T-helper 1 cell treated with Interleukin-12 subunit alpha and Interleukin-12 subunit beta and Interleukin-4 antibody, amounts not matched to agents 30 μg/mL and 1 μg/mL, for 36 hours (primary cell): ENCODE measurements around the gene HDC.

Experiments used
- H3K27ac Mint-ChIP-seq: one replicate; pipeline ENCODE4 v1.8.0; 2021; ENCODE audit warnings: mild to moderate bottlenecking, mixed read lengths
- H3K27me3 Mint-ChIP-seq: one replicate; pipeline ENCODE4 v1.8.0; 2021; ENCODE audit warnings: low read depth, mixed read lengths
- H3K36me3 Mint-ChIP-seq: one replicate; pipeline ENCODE4 v1.8.0; 2021; ENCODE audit warnings: low read depth, mixed read lengths
- H3K4me1 Mint-ChIP-seq: one replicate; pipeline ENCODE4 v1.8.0; 2021; ENCODE audit warnings: low read depth, mixed read lengths
- H3K4me3 Mint-ChIP-seq: one replicate; pipeline ENCODE4 v1.8.0; 2021; ENCODE audit warnings: mild to moderate bottlenecking, moderate library complexity, mixed read lengths
- H3K9me3 Mint-ChIP-seq: one replicate; pipeline ENCODE4 v1.8.0; 2021; ENCODE audit warnings: mixed read lengths

HDC gene

DNA sequence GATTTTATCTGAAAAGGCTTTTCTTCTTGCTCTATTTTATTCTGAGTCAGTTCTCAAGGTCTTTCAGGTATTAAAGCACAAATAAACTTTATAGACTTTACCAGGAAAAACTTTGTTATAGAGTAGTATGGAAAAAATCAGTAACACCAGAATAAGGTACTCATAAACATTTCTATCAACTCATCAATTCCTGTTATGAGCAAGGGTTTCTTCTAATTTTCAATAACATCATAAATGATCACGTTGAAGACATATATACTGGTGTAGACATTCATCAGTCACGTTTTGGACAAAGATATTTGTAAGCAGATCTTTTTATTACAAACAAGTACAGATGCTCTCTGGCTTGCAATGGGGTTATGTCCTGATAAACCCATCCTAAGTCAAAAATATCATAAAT lies 9.6 kb upstream of the HDC start:
- Mint-ChIP-seq H3K9me3 (no peaks in the 10 kb centered on the region), H3K4me1 (peaks cover 2% of the 10 kb centered on the region), H3K27me3 (no peaks in the 10 kb centered on the region), H3K27ac (no peak overlapping the region), H3K36me3 (peaks cover 21% of the 10 kb centered on the region), H3K4me3 (no peak overlapping the region)

DNA sequence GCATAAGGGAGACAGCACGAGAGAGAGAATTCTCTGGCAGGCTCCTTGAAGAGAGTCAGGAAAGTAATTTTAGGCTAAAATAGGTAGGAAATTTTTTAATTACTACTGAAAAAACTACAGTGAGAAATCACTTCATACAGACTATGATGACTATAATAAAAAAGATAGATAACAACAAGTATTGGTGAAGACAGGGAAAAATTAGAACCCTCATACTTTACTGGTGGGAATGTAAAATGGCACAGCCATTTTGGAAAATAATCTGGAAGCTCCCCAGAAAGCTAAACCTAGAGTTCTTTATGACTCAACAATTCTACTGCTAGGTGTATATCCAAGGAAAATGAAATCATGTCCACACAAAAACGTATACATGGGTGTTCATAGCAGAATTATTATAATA lies 2.1 kb upstream of the HDC start:
- H3K9me3 Mint-ChIP-seq = peaks cover 6% of the 10 kb centered on the region
- H3K27me3 Mint-ChIP-seq = no peaks in the 10 kb centered on the region
- peaks cover 5% of the 10 kb centered on the region for H3K36me3 Mint-ChIP-seq
- peaks cover 14% of the 10 kb centered on the region for H3K4me1 Mint-ChIP-seq
- H3K4me3 Mint-ChIP-seq = no peak overlapping the region
- H3K27ac Mint-ChIP-seq = no peak overlapping the region

DNA sequence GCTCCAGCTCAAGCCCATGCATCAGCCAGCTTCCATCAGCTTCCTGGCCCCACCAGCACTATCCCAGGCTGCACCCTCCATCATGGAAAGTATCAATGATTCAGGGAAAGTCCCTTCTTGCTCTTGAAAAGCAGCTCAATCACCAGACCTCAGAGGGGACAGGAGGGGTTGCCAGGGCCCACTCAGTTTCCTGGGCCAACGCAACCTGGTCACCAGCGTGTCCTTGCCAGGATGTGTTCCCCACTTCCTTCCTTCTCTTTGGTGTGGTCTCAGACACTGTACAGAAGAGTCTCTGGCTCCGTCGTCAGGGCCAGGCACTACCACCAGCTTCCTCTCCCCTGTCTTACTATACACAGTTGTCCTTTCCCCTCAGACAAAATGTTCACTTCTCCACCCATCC lies 3.0 kb downstream of the HDC start:
- Mint-ChIP-seq H3K27ac (peak overlapping the region; percentile 92), H3K4me1 (peaks cover 49% of the 10 kb centered on the region), H3K4me3 (peak overlapping the region; percentile 25), H3K36me3 (peaks cover 4% of the 10 kb centered on the region), H3K27me3 (no peaks in the 10 kb centered on the region), H3K9me3 (peaks cover 6% of the 10 kb centered on the region)

DNA sequence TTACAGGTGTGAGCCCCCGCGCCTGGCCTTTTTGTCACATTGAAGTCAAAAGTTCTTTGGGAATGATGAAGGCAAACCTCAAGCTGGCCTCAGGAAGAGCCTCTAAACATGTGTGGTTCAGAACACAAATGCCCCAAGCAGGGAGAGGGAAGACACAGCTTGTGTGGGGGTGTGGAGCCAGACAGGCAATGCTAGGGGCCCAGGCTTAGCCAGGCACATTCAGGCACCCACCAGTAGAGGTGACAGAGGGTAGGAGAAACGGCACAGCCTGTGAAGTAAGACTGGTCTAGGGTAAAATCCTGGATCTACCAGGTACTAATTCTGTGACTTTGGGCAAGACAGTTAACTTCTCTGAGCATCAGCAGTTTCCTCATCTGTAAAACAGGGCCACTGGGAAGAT lies 3.5 kb downstream of the HDC start:
- H3K4me3 Mint-ChIP-seq = no peak overlapping the region
- peaks cover 51% of the 10 kb centered on the region for H3K4me1 Mint-ChIP-seq
- peaks cover 2% of the 10 kb centered on the region for H3K9me3 Mint-ChIP-seq
- peaks cover 1% of the 10 kb centered on the region for H3K36me3 Mint-ChIP-seq
- no peaks in the 10 kb centered on the region for H3K27me3 Mint-ChIP-seq
- H3K27ac Mint-ChIP-seq = peak overlapping the region; percentile 92

DNA sequence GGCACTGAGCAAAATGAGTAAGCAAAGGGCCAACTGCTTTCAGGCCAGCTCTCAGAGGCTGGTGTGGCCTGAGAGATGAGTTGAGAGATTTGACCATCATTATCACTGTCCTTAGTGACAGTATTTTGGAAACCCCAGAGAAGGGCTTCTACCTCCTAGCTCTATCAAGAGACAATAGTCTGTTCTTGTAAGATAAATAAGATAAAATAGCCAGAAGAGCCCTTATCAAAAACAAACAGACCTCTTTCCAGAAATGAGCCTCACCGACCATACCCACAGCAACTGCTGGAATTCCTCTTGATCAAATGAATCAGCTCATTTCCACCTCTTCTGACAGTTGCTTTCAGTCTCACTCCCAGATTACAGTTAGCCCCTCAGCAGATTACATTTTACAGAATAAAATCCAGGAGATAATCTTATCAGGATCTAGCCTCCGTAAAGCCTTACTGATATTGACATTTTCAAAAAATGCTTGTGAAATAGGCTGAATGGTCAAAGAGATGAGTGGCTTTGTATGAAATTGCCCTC lies 4.5 kb downstream of the HDC start:
- Mint-ChIP-seq H3K4me3 (peak overlapping the region; percentile 29), H3K9me3 (no peaks in the 10 kb centered on the region), H3K27me3 (no peaks in the 10 kb centered on the region), H3K36me3 (peaks cover 2% of the 10 kb centered on the region), H3K27ac (peak overlapping the region; percentile 92), H3K4me1 (peaks cover 56% of the 10 kb centered on the region)

DNA sequence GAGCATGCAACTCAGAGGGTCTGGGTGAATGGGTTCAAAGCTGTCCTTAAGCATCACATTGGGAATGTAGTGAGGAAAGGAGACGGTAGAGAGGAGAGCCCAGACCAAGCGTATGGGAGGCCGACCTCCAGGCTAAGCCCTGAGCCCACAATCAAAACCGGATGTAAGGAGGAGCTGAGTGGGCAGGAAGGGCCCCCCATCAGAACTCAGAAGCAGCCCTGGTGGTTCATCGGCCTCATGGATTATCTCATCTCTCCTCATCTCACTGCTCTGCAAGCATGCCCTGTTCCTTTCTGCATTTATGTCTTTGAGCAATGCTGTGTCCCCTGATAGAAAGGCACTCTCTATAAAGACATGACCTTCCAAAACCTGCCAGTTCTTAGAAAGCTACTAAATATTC lies 6.2 kb downstream of the HDC start:
- peaks cover 5% of the 10 kb centered on the region for H3K36me3 Mint-ChIP-seq
- H3K4me1 Mint-ChIP-seq = peaks cover 59% of the 10 kb centered on the region
- peak overlapping the region; percentile 92 for H3K27ac Mint-ChIP-seq
- H3K9me3 Mint-ChIP-seq = no peaks in the 10 kb centered on the region
- H3K4me3 Mint-ChIP-seq = peak overlapping the region; percentile 14
- no peaks in the 10 kb centered on the region for H3K27me3 Mint-ChIP-seq

DNA sequence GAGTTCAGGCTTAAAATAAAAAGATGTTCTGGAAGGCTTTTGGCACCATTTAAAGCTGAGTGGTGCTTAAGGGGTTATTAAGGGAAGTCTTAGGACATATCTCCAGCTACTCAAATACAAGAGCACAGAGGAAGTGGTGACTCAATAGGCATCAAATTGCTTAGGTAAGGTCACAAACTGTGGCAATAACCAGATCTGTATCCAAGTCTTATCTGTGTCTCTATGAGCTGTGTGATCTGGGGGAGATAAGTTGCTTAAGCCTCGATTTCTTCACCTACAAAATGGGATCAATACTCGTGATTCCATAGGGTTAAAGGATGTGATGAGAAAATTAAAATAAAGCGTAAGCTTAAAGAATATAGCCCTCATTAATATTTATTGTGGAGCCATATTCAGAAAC lies 7.6 kb downstream of the HDC start:
- Mint-ChIP-seq H3K9me3 (no peaks in the 10 kb centered on the region), H3K27me3 (no peaks in the 10 kb centered on the region), H3K4me3 (no peak overlapping the region), H3K27ac (peak overlapping the region; percentile 69), H3K36me3 (peaks cover 5% of the 10 kb centered on the region), H3K4me1 (peaks cover 56% of the 10 kb centered on the region)

DNA sequence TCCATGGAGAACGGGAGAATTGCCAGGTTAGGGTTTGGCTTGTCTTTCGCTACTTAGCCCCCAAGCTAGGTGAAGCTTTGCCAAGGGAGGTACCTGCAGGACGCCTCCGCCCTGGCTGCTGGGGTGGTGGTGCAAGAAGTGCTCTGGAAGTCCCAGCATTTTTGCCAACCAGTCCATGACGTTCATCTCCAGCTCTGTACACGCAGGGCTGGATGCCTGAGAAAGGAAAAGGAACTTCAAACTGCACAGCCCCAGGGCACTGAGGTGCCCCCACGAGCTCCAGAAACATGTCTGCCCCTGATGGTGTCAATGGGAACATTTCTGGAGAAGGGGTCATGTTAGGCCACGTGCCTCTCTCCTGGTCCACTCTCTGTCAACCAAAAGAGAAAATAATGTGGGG lies 8.2 kb downstream of the HDC start:
- Mint-ChIP-seq H3K27me3 (no peaks in the 10 kb centered on the region), H3K27ac (no peak overlapping the region), H3K4me1 (peaks cover 53% of the 10 kb centered on the region), H3K4me3 (no peak overlapping the region), H3K36me3 (peaks cover 5% of the 10 kb centered on the region), H3K9me3 (no peaks in the 10 kb centered on the region)

DNA sequence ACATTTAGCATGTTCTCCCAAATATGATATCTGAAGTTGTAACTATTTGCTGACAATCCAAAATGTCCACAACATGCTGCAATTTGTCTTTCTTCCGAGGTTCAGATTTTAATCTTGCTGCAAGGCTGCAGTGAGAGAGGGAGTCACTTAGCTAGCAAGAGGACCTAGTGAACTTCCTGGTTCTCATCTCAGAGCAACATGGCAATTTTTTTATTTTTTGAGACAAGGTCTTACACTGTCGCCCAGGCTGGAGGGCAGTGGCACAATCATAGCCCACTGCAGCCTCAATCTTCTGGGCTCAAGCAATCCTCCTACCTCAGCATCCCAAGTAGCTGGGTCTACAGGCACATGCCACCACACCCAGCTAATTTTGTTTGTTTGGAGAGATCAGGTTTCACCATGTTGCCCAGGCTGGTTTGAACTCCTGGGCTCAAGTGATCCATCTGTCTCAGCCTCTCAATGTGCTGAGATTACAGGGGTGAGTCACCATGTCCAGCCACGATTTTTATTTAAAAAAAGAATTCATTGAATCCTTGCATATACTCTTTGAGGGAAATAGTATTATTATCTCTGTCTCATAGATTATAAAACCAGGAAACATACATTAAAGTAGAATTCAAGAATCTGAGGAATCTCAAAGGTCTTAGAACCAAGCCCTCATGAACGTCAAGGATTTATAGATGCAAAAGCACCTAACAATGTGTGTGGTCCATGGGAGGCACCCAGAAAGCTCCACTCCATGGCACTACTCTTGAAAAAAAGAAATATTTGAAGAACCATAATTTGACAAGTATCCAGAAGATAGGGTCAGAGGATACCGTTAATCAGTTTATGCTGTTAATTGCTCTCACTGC lies 9.1 kb downstream of the HDC start:
- Mint-ChIP-seq H3K27me3 (no peaks in the 10 kb centered on the region), H3K4me3 (no peak overlapping the region), H3K27ac (no peak overlapping the region), H3K36me3 (peaks cover 5% of the 10 kb centered on the region), H3K4me1 (peaks cover 50% of the 10 kb centered on the region), H3K9me3 (no peaks in the 10 kb centered on the region)

DNA sequence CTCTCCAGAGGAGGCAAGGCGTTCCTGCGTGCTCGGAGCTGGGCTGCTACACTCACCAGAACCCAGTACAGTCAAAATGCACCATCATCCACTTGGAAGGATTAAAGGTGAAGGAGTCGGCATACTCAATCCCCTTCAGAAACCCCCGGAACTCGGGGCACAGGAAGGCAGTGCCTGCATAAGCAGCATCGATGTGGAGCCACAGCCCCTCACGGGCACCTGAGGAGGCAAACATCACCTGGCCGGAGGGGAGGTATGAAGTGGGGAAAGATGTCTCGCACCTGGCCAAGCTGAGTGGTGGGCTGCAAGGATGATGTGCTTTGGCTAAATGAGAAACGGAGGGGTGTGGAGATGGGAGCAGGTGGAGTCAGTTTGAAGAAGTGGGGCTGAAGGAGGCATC lies 13.0 kb downstream of the HDC start:
- Mint-ChIP-seq H3K4me3 (no peak overlapping the region), H3K4me1 (peaks cover 51% of the 10 kb centered on the region), H3K36me3 (peaks cover 5% of the 10 kb centered on the region), H3K9me3 (no peaks in the 10 kb centered on the region), H3K27ac (no peak overlapping the region), H3K27me3 (no peaks in the 10 kb centered on the region)

DNA sequence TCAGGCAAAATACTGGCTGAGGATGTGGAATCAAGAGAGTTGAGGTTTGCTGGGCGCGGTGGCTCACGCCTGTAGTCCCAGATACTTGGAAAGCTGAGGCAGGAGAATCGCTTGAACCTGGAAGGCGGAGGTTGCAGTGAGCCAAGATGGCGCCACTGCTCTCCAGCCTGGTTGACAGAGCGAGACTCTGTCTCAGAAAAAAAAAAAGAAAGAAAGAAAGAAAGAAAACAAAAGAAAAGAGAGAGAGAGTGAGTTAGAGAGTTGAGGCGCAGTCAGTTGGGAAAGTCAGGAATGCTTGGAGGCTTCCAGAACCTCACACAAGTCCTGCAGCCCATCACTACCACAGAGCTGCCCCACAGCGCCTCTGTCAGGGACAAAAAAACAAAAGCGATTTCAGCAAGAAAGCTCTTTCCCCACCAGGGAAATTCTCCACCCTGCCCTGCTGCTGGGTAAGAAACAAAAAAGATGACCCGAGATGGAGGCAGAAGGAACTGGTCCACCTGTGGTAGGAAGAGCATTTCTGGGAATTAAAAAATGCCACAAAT lies 13.8 kb downstream of the HDC start:
- no peak overlapping the region for H3K4me3 Mint-ChIP-seq
- H3K36me3 Mint-ChIP-seq = peaks cover 5% of the 10 kb centered on the region
- no peak overlapping the region for H3K27ac Mint-ChIP-seq
- H3K9me3 Mint-ChIP-seq = no peaks in the 10 kb centered on the region
- peaks cover 54% of the 10 kb centered on the region for H3K4me1 Mint-ChIP-seq
- H3K27me3 Mint-ChIP-seq = no peaks in the 10 kb centered on the region

DNA sequence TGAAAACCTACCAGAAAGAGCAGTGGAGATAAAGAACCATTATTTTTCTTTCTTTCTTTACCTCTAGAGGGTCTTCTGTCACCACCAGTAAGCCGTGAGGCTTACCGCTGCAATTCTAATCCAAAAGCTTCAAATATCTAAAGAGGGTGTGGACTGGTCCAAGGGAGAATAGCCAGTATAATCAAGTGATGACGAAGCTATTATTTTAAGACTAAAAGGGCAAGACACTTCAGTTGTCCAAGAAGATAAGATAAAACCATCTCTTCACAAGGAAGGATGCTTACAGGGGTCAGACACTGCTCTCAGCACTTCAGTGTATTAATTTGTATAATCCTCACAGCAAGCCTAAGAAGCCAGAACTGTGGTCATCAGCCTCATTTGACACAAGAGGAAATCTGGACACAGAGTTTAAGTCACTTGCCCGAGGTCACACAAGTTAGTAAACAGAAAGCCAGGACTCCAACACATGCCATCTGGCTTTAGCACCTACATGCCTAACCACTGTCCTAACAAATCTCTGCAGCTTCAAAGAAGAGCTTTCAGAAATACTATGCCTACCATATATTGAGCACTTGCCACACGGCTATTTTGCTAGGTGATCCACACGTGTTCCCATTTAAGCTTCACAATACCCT lies 14.6 kb downstream of the HDC start:
- Mint-ChIP-seq H3K4me1 (peaks cover 55% of the 10 kb centered on the region), H3K36me3 (peaks cover 2% of the 10 kb centered on the region), H3K27me3 (no peaks in the 10 kb centered on the region), H3K9me3 (no peaks in the 10 kb centered on the region), H3K27ac (no peak overlapping the region), H3K4me3 (no peak overlapping the region)

DNA sequence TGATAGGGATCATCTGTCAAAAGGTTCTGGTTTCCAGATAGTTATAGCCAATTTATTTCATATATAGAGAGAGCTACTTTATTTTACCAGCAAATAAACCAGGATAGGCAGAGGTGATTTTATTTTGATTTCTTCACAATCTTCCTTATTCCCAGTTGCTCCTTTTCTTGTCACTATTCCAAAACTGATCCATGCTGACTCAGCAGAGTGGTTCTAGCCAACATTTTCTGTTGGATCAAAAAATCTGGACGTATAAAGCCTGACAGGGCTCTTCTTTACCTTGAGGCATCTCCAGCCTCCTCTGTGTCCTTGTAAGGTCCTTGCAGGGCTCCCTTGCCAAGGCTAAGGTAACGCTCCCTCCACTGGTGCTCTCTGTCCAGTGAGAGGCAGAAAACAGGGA lies 15.8 kb downstream of the HDC start:
- Mint-ChIP-seq H3K4me1 (peaks cover 52% of the 10 kb centered on the region), H3K27ac (peak overlapping the region; percentile 85), H3K36me3 (peaks cover 3% of the 10 kb centered on the region), H3K9me3 (no peaks in the 10 kb centered on the region), H3K4me3 (no peak overlapping the region), H3K27me3 (no peaks in the 10 kb centered on the region)

DNA sequence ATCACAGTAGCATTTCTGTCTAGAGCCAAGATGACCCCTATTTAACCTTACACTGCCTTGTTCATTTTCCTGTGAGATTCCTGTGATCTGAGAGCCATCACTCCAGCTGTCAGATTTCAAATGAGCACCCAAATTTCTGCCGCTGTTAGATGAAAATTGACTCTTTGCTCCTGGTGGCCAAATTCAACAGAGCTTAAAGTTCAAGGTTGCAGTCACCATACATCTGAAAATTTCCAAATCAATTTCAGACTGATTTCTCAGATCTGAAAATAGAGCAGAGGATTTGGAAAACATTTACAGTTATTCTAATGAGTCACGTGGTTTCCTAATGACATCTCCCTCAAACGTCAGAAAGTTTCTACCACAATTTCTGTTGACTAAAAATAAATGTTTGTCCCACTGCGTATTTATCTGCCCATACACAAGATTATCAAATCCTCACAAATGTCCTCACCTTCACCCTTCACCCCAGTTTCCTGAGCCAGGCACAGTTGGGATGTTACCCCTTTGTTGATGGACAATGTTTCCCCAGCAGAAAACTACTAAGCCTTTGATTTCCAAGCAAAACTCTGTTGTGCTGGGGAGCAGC lies 16.4 kb downstream of the HDC start:
- peak overlapping the region; percentile 85 for H3K27ac Mint-ChIP-seq
- H3K27me3 Mint-ChIP-seq = no peaks in the 10 kb centered on the region
- no peaks in the 10 kb centered on the region for H3K9me3 Mint-ChIP-seq
- peak overlapping the region; percentile 33 for H3K4me3 Mint-ChIP-seq
- H3K36me3 Mint-ChIP-seq = peaks cover 4% of the 10 kb centered on the region
- H3K4me1 Mint-ChIP-seq = peaks cover 50% of the 10 kb centered on the region
